MCF 10A (cell line): Measurements from ENCODE around the gene RAB43. TPM values are rescaled to one million over a fixed set of nuclear protein-coding genes. Genes with fewer than 3 reads are reported as not detected.
"Not testable (repeated sequence)": the region's sequence is repeated elsewhere in the genome, so short reads cannot be mapped to it uniquely, and the experiment has no call there.

Experiments
- Bru-seq: library from RNA; stranded (reverse); fragments of 400-500 nt; gene quantifications from one replicate; lab custom pipeline; 2021; lab: Mats Ljungman, UMichigan
- BruChase-seq, 2 experiments: library from RNA; stranded (reverse); fragments of 400-500 nt; gene quantifications; one replicate each; lab custom pipeline; 2021; lab: Mats Ljungman, UMichigan
- BruUV-seq: library from RNA; stranded (reverse); fragments of 400-500 nt; replicated peaks from 2 replicates; lab custom pipeline; 2021; lab: Mats Ljungman, UMichigan
- CTCF ChIA-PET: fragments of 300-600 bp; sonication (Branson Sonifier 250); formaldehyde crosslinking; extraction: SDS; loops from one replicate; lab custom pipeline; 2021; ENCODE audit warnings: antibody characterized with exemption, inconsistent platforms; lab: Yijun Ruan, JAX
- POLR2A ChIA-PET: fragments of 300-600, 350-650 bp; sonication (Branson Sonifier 250); formaldehyde crosslinking; extraction: SDS; loops from one replicate; lab custom pipeline; 2020; ENCODE audit warnings: antibody characterized with exemption, inconsistent platforms; lab: Yijun Ruan, JAX
- DNase-seq: peaks from one replicate; pipeline ENCODE4 v3.0.0-alpha.2; 2018; ENCODE audit not compliant: unreplicated experiment
- H3K27ac Mint-ChIP-seq: one replicate; pipeline ENCODE4 v1.8.0; 2022; ENCODE audit warnings: mild to moderate bottlenecking, low read depth, mixed read lengths; ENCODE audit not compliant: unreplicated experiment
- H3K27me3 Mint-ChIP-seq: one replicate; pipeline ENCODE4 v1.8.0; 2022; ENCODE audit warnings: mixed read lengths; ENCODE audit not compliant: insufficient read depth, unreplicated experiment
- H3K36me3 Mint-ChIP-seq: one replicate; pipeline ENCODE4 v1.8.0; 2022; ENCODE audit warnings: mild to moderate bottlenecking, moderate library complexity, mixed read lengths; ENCODE audit not compliant: insufficient read depth, unreplicated experiment
- H3K4me1 Mint-ChIP-seq: one replicate; pipeline ENCODE4 v1.8.0; 2022; ENCODE audit warnings: mixed read lengths; ENCODE audit not compliant: insufficient read depth, unreplicated experiment
- H3K4me3 Mint-ChIP-seq: one replicate; pipeline ENCODE4 v1.8.0; 2022; ENCODE audit warnings: mild to moderate bottlenecking, moderate library complexity, mixed read lengths; ENCODE audit not compliant: unreplicated experiment
- H3K9me3 Mint-ChIP-seq: one replicate; pipeline ENCODE4 v1.8.0; 2022; ENCODE audit warnings: mixed read lengths; ENCODE audit not compliant: unreplicated experiment
- CTCF ChIP-seq: fragments of 200-600 bp; IDR thresholded peaks from one replicate; pipeline ENCODE4 v1.8.0; 2022; ENCODE audit warnings: antibody characterized with exemption, mild to moderate bottlenecking; ENCODE audit not compliant: unreplicated experiment
- intact Hi-C: fragments of 100-400 bp; cut with micrococcal nuclease; formaldehyde crosslinking; loops from 2 replicates; pipeline ENCODE4 v1.14.1; 2022
- long read RNA-seq: library from polyadenylated mRNA; stranded (forward); transcript quantifications from one replicate; pipeline ENCODE4 v2.0.0, GENCODE V29; 2022
- total RNA-seq: library from RNA; stranded (reverse); gene quantifications from 2 replicates; pipeline ENCODE4 v1.2.3, GENCODE V29; 2022

The RAB43 gene
- total RNA-seq (18.5 and 18.9 TPM in 2 replicates), Bru-seq, nascent RNA (percentile 63 among the genes with signal in this experiment), BruChase-seq, experiment 1, labeled RNA remaining after a 6-hour chase (percentile 77 among the genes with signal in this experiment), BruChase-seq, experiment 2, labeled RNA remaining after a 2-hour chase (percentile 73 among the genes with signal in this experiment)
- long read RNA-seq, full-length matches to known transcripts = 12 of 24 reads
- long read RNA-seq, partial matches to known transcripts = 2 of 24 reads
- long read RNA-seq, other reads (novel, unspliced or antisense) = 10 of 24 reads

- no TSS peak for BruUV-seq
- POLR2A ChIA-PET = interaction anchor here (0.6 to 4.7 kb wide), 15 partner anchors 10 to 318 kb away, joined by 3 to 33 read pairs (median 5); partner anchors contain the start of genes COPG1, IFT122 and MBD4
- CTCF ChIA-PET = interaction anchor here (0.6 to 7.4 kb wide), 5 partner anchors 10 to 151 kb away, joined by 4 to 67 read pairs (median 10); no protein-coding TSS in a partner anchor
- peaks cover 26% of the 10 kb centered on the region for H3K36me3 Mint-ChIP-seq
- no peaks in the 10 kb centered on the region for H3K9me3 Mint-ChIP-seq
- H3K4me3 Mint-ChIP-seq = peak within 1 kb of the TSS; percentile 77
- intact Hi-C loops = loop anchor here (2.0 to 5.0 kb wide), 2 partner anchors 69 to 125 kb away; partner anchors contain the start of gene COPG1
- H3K27me3 Mint-ChIP-seq = no peaks in the 10 kb centered on the region
- H3K4me1 Mint-ChIP-seq = peaks cover 26% of the 10 kb centered on the region
- peak within 1 kb of the TSS; percentile 82 for H3K27ac Mint-ChIP-seq
- peak; percentile 79 for DNase-seq
- TF ChIP-seq CTCF = no peak
Measured at GRCh38 chr3:129121792-129122411, at the start of gene RAB43. Gene RAB43, minus strand, starts transcription at chr3:129121804. Its CDS starts 315 bp downstream, at chr3:129121489.

GRCh38 chr3:129166579-129167332 lies 45.2 kb upstream of the RAB43 start:
- ChIA-PET POLR2A (interaction anchor here (1.1 to 2.0 kb wide), 4 partner anchors 13 to 29 kb away, joined by 3 to 10 read pairs (median 6); partner anchors contain the start of gene CNBP), CTCF (interaction anchor here (0.6 to 6.4 kb wide), 4 partner anchors 32 to 197 kb away, joined by 3 to 50 read pairs (median 6); no protein-coding TSS in a partner anchor)
- H3K27me3 Mint-ChIP-seq = no peaks in the 10 kb centered on the region
- intact Hi-C loops = no loop called here
- H3K27ac Mint-ChIP-seq = no peak overlapping the region
- peaks cover 17% of the 10 kb centered on the region for H3K4me1 Mint-ChIP-seq
- no peak for DNase-seq
- no peaks in the 10 kb centered on the region for H3K9me3 Mint-ChIP-seq
- H3K4me3 Mint-ChIP-seq = no peak overlapping the region
- H3K36me3 Mint-ChIP-seq = peaks cover 97% of the 10 kb centered on the region
- BruUV-seq = no TSS peak
- no peak for TF ChIP-seq CTCF

GRCh38 chr3:129165594-129165993 lies 44.0 kb upstream of the RAB43 start:
- DNase-seq, BruUV-seq, intact Hi-C loops, H3K27ac Mint-ChIP-seq, H3K9me3 Mint-ChIP-seq, H3K4me3 Mint-ChIP-seq, H3K27me3 Mint-ChIP-seq: not testable (repeated sequence)
- Mint-ChIP-seq H3K4me1 (peaks cover 17% of the 10 kb centered on the region), H3K36me3 (peaks cover 95% of the 10 kb centered on the region)
- ChIA-PET POLR2A (interaction anchor here (0.7 to 2.0 kb wide), 6 partner anchors 15 to 666 kb away, joined by 3 to 10 read pairs (median 4); partner anchors contain the start of gene CNBP), CTCF (interaction anchor here (0.6 to 6.4 kb wide), 4 partner anchors 21 to 196 kb away, joined by 4 to 50 read pairs (median 7); no protein-coding TSS in a partner anchor)

GRCh38 chr3:129164500-129164899 lies 42.9 kb upstream of the RAB43 start:
- DNase-seq = no peak
- Mint-ChIP-seq H3K4me1 (peaks cover 25% of the 10 kb centered on the region), H3K27me3 (no peaks in the 10 kb centered on the region), H3K4me3 (no peak overlapping the region), H3K27ac (no peak overlapping the region), H3K36me3 (peaks cover 85% of the 10 kb centered on the region), H3K9me3 (no peaks in the 10 kb centered on the region)
- CTCF ChIA-PET = interaction anchor here (2.6 kb wide), 1 partner anchor 195 kb away, joined by 10 read pairs; no protein-coding TSS in a partner anchor
- no TSS peak for BruUV-seq
- no peak for TF ChIP-seq CTCF
- POLR2A ChIA-PET = interaction anchor here (0.8 to 3.3 kb wide), 2 partner anchors 17 to 146 kb away, joined by 3 to 82 read pairs; partner anchors contain the start of gene CNBP
- intact Hi-C loops = no loop called here
